ENCODE measurements around the gene FRMD4A.

DNA sequence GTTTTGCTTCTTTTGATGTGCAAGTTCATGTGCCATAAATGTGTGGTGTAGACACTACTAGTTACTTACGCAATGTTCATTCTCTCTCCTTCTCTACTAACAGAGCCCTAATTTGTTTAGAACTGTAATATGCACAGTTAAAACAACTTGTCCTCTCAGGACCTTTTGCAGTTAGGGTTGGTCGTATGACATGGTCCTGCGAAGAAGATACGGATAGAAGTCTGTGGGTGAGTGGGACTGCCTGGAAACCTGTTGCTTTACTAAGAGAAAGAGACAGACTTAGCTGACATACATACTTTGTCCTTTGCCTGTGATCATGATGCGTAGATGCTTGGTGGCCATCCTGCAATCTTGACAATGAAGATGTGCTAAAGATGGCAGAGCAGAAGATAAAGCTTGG lies 692.8 kb downstream of the FRMD4A start:
- no peak for TF ChIP-seq CTCF (IDR thresholded peaks at IDR 0.05; ENCODE audit: low read depth, low read length, poor library complexity, severe bottlenecking)
- no peak for TF ChIP-seq EZH2phosphoT487 (IDR thresholded peaks at IDR 0.05; ENCODE audit: borderline replicate concordance, low read length)
